ENCODE results near the gene DRD4. TPM values are rescaled to one million over a fixed set of nuclear protein-coding genes. Genes with fewer than 3 reads are reported as not detected.
A peak's percentile ranks its signal among the peaks of the same experiment; 100 is the strongest.

Gene DRD4
- total RNA-seq (2016; rRNA removed; fragmentation: Illumina TruSeq; extraction: Trizol) (0.13 TPM in 1 of 2 replicates, not detected in the other), polyA plus RNA-seq (2011; rRNA removed) (0.09 TPM in 2 replicates), polyA minus RNA-seq (2011; rRNA and poly(A)+ RNA removed; ENCODE audit: low replicate concordance) (0.42 TPM in 1 of 2 replicates, not detected in the other), Bru-seq, nascent RNA (percentile 38 among the genes with signal in this experiment), BruChase-seq, experiment 1, labeled RNA remaining after a 6-hour chase (percentile 56 among the genes with signal in this experiment), BruChase-seq, experiment 2, labeled RNA remaining after a 2-hour chase (percentile 40 among the genes with signal in this experiment)
- not detected in 2 replicates for total RNA-seq (2016; cell fraction: cytosol; rRNA removed; fragmentation: Illumina TruSeq; extraction: Trizol; ENCODE audit: low read depth)
- total RNA-seq (2016; cell fraction: insoluble cytoplasmic fraction; rRNA removed; fragmentation: Illumina TruSeq; extraction: Trizol): not detected in 2 replicates
- total RNA-seq (2016; cell fraction: membrane; rRNA removed; fragmentation: Illumina TruSeq; extraction: Trizol): 0.15 TPM in 1 of 2 replicates, not detected in the other
- total RNA-seq (2016; cell fraction: nucleus; rRNA removed; fragmentation: Illumina TruSeq; extraction: Trizol): not detected in 2 replicates
- 0.11 TPM in 1 of 2 replicates, not detected in the other for polyA plus RNA-seq (2011; cell fraction: cytosol; rRNA removed)
- 1.3 and 1.6 TPM in 2 replicates for polyA plus RNA-seq (2011; cell fraction: nucleus; rRNA removed)
- polyA plus RNA-seq (2012): 0.60 and 0.79 TPM in 2 replicates
- 0.18 and 0.26 TPM in 2 replicates for polyA plus RNA-seq (2016; cell fraction: cytosol; fragmentation: Illumina TruSeq; extraction: Trizol; ENCODE audit: low read depth)
- 0.16 and 0.24 TPM in 2 replicates for polyA plus RNA-seq (2016; cell fraction: insoluble cytoplasmic fraction; fragmentation: Illumina TruSeq; extraction: Trizol; ENCODE audit: low read depth)
- 0.22 and 0.28 TPM in 2 replicates for polyA plus RNA-seq (2016; cell fraction: membrane; fragmentation: Illumina TruSeq; extraction: Trizol; ENCODE audit: low read depth)
- polyA plus RNA-seq (2016; cell fraction: nucleus; fragmentation: Illumina TruSeq; extraction: Trizol; ENCODE audit: insufficient read depth, low read depth): 1.4 and 1.5 TPM in 2 replicates
- not detected in 2 replicates for polyA minus RNA-seq (2011; cell fraction: cytosol; rRNA and poly(A)+ RNA removed)
- 0.26 and 0.50 TPM in 2 replicates for polyA minus RNA-seq (2011; cell fraction: nucleus; rRNA and poly(A)+ RNA removed)
- long read RNA-seq, experiment 1, partial matches to known transcripts: 1 of 1 reads
- long read RNA-seq, experiment 1, other reads (novel, unspliced or antisense): 0 of 1 reads
- long read RNA-seq, experiment 2: 0 reads

DNA sequence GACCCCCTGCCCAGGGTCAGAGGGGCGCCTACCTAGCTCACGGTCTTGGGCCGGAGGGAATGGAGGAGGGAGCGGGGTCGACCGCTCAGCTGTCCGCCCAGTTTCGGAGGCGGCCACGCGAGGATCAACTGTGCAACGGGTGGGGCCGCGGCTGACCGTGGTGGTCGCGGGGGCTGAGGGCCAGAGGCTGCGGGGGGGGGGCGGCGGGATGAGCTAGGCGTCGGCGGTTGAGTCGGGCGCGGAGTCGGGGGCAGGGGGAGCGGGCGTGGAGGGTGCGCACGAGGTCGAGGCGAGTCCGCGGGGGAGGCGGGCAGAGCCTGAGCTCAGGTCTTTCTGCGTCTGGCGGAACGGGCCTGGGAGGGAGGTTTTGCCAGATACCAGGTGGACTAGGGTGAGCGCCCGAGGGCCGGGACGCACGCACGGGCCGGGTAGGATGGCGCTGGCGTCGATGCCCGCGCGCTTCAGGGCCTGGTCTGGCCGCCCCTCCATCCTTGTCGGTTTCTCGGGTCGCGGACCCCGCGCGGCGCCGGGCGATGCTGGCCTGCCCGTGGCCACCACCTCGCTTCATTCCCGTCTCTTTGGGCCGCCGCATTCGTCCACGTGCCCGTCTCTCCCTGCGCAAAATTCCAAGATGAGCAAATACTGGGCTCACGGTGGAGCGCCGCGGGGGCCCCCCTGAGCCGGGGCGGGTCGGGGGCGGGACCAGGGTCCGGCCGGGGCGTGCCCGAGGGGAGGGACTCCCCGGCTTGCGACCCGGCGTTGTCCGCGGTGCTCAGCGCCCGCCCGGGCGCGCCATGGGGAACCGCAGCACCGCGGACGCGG lies at the start of gene DRD4:
TSS of gene DRD4 (plus strand) at position 759 of the 822 bp plus-strand sequence. CDS start at position 795, 36 bp downstream.
- CTCF ChIA-PET (ENCODE audit: low intra/inter-chr PET ratio, low total read pairs): no interaction called here
- H3K9ac ChIP-seq (ENCODE audit: insufficient read depth, low read depth, low read length): no peak within 1 kb of the TSS
- no peak within 1 kb of the TSS for H2AFZ ChIP-seq (ENCODE audit: low read length)
- no TSS peak for BruUV-seq (replicated peaks)
- no peak for DNase-seq (ENCODE audit: low spot score)
- in situ Hi-C loops (cut with HindIII; ENCODE audit: extremely low pct_ligation_motif_present, low pct_unique_long_range_greater_than_20kb): no loop called here
- 97% methylated on average over 92 of the region's 100 CpGs for WGBS (ENCODE audit: low lambda C conversion rate)
- FAIRE-seq: no peak
- H3K4me2 ChIP-seq (ENCODE audit: low read depth, low read length): no peak within 1 kb of the TSS
- no peaks in the 10 kb centered on the region for H3K9me3 ChIP-seq (ENCODE audit: low read length)
- 0 out of 2 replicates have a peak, but pooled peaks cover 3% of the 10 kb centered on the region for H4K20me1 ChIP-seq (ENCODE audit: insufficient read depth, low read length)
- H3K27me3 ChIP-seq (ENCODE audit: control insufficient read depth in 1 of 2, insufficient read depth in 2 of 2, low read length in 2 of 2): no peaks in the 10 kb centered on the region
- POLR2A ChIA-PET: no interaction called here
- ATAC-seq: no peak
- no peaks in the 10 kb centered on the region for H3K79me2 ChIP-seq (ENCODE audit: insufficient read depth, low read length)
- no peak within 1 kb of the TSS for H3K4me3 ChIP-seq (replicated peaks in 1 of 3; ENCODE audit: insufficient read depth in 1 of 3, low read depth in 2 of 3, low read length in 3 of 3)
- H3K4me1 ChIP-seq (ENCODE audit: insufficient read depth, low read length): no peaks in the 10 kb centered on the region
- peaks cover 0 to 6% of the 10 kb centered on the region in 2 experiments; a peak in 2 of 5 replicates for H3K36me3 ChIP-seq (replicated peaks in 1 of 2; ENCODE audit: control insufficient read depth in 1 of 2, insufficient read depth in 2 of 2, low read length in 2 of 2)
- intact Hi-C loops (cut with micrococcal nuclease; ENCODE audit: unreplicated experiment): no loop called here
- no peak within 1 kb of the TSS for H3K27ac ChIP-seq (ENCODE audit: extremely low read length, insufficient read depth, low read length)
- TF ChIP-seq ZFP1 (CRISPR knock-in tag; IDR thresholded peaks at IDR 0.05): no peak
- TF ChIP-seq, protein P1, sequence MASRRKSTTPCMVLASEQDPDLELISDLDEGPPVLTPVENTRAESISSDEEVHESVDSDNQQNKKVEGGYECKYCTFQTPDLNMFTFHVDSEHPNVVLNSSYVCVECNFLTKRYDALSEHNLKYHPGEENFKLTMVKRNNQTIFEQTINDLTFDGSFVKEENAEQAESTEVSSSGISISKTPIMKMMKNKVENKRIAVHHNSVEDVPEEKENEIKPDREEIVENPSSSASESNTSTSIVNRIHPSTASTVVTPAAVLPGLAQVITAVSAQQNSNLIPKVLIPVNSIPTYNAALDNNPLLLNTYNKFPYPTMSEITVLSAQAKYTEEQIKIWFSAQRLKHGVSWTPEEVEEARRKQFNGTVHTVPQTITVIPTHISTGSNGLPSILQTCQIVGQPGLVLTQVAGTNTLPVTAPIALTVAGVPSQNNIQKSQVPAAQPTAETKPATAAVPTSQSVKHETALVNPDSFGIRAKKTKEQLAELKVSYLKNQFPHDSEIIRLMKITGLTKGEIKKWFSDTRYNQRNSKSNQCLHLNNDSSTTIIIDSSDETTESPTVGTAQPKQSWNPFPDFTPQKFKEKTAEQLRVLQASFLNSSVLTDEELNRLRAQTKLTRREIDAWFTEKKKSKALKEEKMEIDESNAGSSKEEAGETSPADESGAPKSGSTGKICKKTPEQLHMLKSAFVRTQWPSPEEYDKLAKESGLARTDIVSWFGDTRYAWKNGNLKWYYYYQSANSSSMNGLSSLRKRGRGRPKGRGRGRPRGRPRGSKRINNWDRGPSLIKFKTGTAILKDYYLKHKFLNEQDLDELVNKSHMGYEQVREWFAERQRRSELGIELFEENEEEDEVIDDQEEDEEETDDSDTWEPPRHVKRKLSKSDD (CRISPR knock-in tag; IDR thresholded peaks at IDR 0.05; ENCODE audit: low read depth): peak; percentile 29; the same call in 1 of the 2 replicates
- TF ChIP-seq FOXO1 (CRISPR knock-in tag; IDR thresholded peaks at IDR 0.05): no peak

Data from HepG2 (cell line).